NCI-H2196 treated with DMSO at 0.1 percent for 48 hours (cell line): ENCODE data around the gene FBXW5.
A peak's percentile ranks its signal among the peaks of the same experiment; 100 is the strongest.

Source experiments
- DNase-seq: peaks from one replicate; lab custom pipeline; 2025; ENCODE audit not compliant: unreplicated experiment; lab: John Stamatoyannopoulos, UW

Gene FBXW5

DNA sequence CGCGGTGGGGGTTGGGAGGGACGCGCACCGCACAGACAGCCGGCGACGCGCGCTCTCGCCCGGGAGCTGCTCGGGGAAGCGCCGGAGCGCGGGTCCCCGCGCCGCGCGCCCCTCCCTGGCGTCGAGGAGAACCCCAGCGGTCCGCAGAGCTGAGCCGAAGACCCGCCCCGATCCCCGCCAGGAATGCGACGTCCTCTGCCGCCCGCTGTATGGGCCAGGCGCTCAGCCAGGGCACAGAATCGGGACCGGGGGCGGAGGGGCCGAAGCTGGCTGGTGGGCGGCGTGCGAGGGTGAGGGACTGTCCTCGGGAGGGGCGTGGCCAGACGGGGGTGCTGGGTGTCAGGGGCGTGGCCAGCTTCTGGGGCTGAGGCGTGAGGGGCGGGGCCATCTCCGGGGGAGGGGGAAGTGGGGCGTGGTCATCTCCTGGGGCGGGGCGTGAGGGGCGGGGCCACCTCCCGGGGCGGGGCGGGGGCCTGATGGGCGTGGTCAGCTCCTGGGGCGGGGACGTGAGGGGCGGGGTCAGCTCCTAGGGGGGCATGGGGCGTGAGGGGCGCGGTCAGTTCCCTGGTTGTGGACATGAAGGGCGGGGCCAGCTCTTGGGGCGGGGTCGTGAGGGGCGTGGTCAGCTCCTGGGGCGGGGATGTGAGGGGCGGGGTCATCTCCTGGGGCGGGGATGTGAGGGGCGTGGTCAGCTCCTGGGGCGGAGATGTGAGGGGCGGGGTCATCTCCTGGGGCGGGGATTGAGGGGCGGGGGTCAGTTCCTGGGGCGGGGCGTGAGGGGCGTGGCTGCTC is 33.7 kb upstream of the FBXW5 start:
- peak; percentile 63 for DNase-seq

DNA sequence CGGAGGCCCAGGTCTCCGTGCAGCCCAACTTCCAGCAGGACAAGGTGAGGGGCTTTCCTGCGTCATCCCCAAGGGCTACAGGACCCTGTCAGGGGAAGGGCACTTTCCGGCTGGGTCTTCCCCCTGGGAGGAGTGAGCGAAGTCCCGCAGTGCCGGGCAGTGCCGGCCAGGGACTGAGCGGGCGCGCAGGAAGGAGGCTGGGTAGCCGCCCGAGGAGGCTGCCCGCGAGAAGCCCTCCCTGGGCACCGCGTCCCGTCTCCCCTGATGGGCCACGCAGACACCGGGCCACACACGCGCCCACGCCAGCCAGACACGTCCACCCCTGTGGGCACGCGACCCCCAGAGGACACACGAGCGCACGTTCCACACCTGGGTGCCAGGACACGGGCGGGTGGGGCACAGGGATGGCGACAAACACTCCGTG is 33.1 kb upstream of the FBXW5 start:
- DNase-seq: no peak

DNA sequence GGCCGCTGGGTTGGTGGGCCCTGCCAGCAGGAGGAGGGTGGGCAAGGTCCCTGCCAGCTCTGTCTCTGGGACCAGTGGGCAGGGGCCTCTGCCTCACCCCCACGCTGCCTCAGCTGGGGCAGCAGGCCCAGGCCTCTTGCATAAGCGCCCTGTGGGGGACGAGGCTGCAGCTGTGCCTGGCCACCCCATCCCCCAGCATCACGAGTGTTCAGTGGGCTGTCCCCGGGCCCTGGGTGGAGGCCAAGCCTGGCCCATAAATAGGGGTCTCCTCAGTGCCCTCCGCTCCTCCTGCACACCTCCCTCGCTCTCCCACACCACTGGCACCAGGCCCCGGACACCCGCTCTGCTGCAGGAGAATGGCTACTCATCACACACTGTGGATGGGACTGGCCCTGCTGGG is 32.7 kb upstream of the FBXW5 start, which contains the start of gene PTGDS:
Gene PTGDS (plus strand): TSS at position 282 of the 400 bp plus-strand sequence. CDS start 75 bp downstream, at position 357.
- no peak for DNase-seq

DNA sequence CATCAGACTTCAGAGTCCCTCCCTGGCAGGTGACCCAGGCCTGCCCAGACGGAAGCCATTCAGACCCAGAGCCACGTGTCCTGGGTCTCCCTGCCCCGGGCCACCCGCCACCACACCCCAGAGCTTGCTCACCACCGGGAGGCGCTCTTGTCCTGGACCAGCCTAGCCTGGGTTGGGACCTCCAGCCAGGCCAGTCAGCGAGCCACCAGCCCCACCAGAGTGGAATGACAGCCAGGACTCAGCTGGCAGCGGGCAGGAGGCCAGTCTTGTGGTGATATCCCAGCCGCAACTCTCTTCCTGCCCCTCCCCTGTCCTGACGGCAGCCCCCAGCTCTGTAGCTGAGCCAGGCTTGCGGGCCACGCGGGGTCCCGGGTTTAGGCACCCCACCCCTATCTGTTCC is 31.1 kb upstream of the FBXW5 start:
- DNase-seq: no peak

DNA sequence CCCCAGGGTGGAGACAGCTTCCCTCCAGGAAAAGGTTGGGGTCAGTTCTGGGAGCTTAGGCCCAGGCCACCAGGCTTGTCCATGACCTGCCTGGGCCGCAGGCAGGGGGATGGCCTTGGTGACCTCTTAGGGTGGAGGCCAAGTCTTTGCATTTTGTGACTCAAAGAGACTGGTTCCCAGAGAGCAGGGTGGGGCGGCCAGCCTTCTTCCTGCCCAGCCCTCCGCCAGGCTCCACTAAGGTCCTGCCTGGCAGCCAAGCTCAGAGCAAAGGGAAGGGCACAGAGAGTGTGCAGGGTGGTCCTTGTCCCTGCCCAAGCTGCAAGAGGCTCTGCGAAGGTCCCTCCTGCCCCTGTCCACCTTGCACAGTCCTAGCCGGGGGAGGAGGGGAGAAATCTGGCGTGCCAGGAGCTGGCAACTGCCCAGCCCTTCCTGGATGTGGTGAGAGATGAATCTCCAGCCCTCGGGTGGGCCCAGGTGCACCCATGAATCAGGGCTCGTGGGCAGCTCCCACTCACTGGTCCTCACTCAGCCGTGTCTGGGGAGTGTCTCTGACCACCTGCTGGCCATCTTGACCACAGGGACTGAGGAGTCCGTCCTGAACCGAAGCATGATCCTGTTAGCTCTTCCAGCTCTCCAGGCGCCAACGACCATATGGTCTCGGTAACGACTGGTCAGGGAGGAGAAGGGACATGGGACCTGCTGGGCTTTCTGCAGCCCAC is 30.4 kb upstream of the FBXW5 start:
- DNase-seq: no peak

DNA sequence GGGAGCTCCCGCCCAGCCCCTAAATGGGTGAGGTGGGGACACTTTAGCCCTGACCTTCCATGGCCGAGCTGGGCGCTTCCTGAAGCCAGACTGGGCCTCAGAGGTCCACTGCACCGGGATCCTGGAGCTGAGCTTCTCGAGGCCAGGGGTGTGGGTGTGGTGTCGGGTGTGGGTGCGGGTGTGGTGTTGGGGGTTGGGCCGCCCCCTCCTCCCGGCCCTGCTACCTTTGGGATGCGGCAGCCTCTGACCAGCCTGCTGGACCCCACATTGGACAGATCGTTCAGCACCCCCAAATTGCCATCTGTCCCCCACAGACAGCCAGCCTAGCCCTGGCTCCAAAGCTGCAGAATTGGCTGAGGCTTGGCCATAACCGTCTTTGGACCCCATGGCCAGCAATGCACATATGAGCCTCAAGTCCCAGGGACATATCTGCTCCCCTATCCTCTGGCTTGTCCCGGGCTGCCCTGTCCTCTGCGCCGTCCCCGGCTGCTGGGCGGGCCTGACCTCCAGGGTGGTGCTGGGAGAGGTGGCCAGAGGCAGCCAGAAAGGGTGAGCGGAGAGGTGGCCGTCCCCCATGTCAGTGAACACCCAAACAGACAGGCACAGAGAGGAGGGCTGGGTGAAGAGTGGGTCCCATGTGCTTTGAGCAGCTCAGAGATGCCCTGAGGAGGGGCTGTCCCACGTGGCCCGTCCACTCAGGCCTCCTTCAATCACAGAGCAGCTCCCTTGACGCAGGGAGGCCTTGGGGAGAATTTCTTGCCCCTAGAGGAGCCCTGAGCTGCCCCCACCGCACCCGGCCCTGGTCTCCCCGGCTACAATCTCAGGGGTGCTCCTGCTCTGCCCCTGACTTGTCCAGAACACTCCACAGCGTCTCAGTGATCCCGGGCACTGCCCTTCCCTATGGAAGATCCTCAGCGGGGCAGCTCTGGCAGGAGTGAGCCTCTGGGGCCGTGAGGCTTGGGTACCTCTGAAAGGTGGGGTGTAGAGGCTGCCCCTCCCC is 29.4 kb upstream of the FBXW5 start:
- no peak for DNase-seq

DNA sequence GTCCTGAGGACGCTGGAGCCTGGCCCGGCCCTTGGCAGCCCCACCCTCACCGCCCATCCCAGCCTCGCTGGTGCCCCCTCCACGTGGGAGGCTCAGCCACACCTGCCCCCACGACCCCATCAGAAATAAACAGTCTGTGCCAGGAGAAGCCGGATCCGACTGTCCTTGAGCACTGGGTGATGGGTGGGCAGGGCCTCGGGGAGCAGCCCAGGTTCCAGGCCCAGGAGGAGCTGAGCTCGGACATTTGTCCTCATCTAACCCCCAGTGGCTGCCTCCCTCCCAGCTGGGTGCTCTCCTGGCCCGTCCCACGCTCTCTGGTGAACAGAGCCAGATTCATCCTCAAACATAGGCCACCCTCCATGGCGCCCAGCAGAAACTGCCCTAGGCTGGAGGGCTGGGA is 28.2 kb upstream of the FBXW5 start:
- DNase-seq: no peak

DNA sequence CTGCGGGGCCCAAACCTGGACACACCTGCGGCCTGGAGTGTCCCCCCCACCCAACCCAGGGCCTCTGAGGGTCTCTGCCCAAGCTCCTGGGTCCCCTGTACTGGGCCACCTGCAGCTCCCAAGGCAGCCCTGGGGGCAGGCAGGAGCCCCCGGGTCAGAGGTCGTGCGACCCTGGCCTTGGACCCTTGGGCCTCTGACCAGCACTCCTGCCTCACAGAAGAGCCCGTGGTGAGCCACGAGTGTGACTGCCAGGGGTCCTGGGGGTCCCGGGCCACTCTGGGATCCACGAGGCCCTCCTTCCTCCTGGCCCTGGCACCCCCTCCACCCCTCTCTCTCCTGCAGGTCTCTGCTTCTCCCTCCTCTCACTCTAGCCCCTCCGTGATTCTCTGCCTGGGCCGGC is 27.8 kb upstream of the FBXW5 start:
- DNase-seq: no peak

DNA sequence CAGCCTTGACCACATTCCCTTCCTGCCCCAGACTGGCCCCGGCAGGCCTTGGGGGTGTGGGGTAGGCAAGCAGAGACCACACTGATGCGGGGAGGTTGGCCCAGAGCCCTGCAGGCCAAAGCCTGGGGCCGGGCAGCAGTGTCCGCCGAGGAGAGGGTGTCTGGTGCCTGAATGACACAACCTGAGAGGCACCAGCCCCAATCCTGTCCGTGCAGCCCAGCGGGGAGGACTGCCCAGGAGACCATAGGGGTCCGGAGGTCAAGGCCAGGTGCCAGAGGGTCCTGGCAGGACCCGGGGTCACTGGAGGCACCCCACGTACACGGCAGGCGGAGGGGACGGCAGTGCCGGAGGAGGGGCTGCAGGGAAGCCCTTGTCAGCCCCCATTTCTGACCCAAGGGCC is 27.2 kb upstream of the FBXW5 start:
- no peak for DNase-seq

DNA sequence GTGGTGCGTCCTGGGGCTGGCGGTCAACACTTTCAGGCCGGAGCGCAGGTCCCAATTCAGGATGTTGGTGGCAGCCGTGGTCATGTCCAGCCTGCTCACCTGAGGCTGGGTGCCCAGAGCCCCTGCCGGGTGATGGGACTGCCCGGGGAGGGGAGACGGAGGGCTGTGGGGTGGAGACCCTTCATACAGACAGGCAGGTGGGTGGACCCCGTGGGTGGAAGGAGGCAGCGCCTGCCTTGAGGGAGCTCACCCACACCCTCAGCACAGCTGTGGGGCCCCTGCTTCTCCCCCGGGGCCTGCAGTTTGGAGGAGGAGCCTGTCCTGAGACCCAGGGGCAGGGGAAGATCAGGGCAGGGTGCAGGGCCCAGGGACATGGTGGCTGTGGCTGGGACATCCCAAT is 25.8 kb upstream of the FBXW5 start:
- DNase-seq: no peak

DNA sequence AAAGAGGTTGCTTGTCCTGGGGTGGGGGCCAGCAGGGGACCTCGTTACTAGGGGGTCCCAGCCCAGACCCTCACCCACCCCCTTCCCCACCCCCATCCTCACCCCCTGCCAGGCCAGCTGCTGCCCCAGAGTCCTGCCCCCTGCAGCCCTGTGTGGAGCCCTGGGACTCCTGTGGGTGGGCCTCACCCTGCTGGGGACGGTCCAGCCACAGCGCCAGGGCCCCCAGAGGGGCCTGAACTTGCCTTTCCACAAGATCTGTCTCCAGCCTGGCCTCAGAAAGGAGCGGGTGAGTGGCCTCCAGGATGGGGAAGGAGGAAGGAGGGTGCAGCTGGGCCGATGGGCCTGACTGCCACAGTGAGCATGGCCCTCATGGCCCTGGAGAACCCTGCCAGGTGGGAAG is 25.2 kb upstream of the FBXW5 start:
- DNase-seq: no peak

DNA sequence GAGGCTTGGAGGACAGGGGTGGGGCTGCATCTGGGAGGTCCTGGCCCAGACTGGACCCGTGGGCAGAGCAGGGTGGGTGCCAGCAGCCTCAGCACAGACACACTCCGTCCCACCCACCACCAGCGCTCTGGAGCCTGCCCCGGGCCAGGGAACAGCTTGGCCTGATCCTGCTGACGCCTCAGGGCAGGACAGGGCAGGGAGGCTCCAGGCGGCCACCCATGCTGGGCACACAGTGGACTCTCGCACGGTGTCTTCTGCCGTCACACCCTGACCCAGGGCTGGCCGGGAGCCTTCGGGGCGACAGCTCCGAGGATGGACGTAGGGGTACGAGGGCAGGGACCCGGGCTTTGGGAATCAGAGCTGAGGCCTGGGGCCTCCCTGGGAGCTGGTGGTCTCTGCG is 24.6 kb upstream of the FBXW5 start:
- DNase-seq: no peak

DNA sequence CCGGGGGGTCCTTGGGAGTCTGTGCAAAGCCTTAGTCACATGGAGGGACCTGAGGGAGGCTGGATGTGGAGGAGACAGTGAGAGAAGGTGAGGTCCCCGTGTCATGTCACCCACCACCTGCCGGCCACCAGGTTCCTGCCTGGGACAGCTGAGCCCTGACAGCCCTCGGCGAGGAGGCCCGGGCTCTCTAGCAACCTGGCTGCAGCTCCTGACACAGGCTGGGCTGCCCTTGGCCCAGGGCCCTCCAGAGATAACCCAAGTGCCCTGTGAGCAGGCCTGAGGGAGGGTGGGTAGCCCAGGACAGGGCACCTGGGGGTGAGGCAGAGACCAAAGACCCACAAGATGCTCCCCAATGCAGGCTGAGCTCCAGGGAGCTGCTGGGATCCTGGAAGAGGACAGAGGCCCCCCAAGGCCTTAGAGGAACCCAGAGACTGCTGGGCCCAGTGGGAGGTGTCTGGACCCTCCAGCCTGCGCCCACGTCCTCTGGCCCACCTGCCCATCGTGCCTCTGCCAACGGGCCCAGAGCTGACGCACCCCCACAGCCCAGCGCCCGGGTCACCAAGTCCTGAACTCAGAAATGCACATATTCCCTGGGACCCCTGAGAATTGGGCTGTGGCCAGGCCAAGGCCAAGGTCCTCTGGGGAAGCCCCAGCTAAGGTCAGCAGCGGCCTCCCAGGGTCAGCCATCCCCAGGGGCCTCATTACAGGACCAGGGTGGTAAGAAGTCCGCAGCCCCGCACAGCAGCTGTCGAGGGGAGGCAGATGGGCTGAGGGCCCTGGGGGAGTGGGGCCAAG is 24.0 kb upstream of the FBXW5 start:
- no peak for DNase-seq

DNA sequence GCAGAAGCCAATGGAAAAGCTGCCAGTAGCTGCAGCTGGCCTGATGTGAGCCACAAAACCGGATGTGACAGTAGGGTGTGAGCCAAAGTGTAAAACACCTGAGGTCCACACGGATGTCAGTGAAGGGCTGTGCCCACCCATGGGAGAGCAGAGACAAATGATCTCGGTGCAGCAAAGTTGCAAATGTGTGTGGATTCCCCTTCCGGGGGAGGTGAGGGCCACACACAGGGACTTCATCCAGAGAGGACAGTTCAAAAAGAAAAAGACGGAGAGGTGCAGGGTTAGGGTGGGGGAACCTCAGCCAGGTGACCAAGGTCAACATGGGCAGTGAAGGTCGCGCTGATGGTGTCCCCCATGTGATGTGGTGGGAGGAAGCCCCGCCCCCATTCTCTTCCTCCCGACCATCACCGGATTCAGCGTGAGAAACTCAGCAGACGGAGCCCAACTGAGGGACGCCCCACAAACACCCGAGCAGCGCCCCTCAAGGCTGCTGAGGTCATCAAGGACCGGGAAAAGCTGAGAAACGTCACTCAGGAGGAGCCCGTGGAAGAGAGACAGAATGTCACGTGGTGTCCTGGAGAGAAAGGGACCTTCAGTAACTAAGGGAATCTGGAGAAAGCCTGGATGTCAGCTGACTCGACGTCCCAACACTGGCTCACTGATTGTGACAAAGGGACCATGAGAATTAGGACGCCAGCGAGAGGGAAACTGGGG is 21.4 kb upstream of the FBXW5 start:
- DNase-seq: no peak

DNA sequence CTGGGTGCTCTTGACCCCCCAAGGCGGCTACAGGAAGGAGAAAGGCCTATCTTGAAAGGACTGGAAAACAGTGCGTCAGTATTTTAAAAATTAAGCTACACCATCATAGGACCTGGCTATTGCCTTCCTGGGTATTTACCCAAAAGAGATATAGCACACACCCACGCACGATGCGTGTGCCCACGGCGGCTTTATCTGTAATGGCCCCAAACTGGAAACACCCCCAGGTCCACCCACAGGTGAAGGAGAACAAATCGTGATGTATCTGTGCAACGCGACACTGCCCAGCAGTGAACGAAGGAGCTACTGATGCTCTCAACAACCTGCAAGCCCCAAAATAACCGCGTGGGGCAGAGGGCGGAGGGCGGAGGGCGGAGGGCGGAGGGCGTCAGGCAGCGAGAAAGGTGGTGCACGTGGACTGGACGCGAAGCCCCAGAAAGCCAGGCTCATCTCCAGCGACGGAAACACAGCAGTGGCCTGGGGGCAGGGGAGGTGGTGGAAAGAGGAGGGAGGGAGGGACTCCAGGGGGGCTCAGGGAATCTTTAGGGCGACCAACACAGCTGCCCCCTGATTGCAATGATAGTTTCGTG is 20.4 kb upstream of the FBXW5 start:
- no peak for DNase-seq

DNA sequence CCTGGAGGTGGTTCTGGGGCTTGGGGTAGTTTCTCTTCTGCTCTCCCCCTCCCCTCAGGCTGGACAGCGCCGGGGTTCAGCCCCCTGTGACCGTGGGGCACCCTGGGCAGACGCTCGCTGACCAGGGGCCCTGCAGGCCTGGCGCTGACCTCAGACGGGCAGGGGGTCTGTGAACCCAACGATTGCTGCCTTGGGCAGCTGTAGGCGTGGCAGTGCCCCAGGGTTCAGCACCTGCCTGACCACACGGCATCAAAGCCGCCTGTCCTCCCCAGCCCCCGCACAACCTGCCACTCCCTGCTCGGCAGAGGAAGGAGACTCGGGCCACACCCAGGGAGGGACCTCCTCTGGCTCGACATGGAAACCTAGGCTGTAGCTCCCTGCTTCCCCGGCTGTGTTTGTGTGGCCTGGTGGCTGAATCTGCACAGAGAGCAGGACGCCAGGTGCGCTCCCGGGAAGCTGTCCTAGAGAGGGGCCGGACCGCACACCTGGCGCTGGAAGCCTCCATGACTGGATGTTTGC is 19.7 kb upstream of the FBXW5 start:
- DNase-seq: no peak

DNA sequence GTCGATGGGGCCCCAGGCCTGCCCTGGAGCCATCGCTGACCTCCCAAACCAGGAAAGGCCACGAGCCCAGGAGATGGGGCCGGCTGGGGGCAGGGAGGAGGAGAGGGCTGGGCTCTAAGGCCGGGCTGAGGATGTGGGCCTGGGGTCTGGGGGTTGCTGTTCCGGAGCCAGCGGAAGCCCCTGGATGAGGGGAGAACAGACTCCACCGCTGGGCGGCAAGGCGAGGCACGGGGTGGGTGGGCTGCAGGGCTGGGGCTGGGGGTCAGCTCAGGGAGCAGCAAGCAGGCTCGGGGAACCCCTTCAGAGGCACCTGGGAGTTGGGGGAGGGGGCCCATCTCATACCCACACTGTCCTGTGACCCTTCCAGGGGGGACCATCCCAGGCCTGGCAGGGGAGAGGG is 19.2 kb upstream of the FBXW5 start:
- DNase-seq: no peak

DNA sequence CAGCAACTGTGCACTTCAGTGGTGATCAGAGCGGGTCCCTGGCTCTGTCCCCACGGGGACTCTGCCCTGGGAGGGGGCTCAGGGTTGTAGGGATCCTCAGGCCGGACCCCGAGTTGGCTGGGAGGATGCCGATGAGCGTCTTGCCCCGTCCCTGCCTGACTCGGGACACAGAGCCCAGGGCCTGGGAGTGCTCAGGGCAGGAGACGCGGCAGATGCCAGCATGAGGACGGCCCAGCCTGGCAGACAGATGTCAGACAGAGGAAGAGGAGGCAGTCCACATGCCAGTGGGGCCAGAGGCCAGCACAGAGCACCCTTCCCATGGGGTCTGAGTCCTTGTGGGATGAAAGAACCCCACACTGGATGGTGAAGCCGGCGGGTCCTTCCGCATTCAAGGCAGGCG is 18.8 kb upstream of the FBXW5 start:
- no peak for DNase-seq

DNA sequence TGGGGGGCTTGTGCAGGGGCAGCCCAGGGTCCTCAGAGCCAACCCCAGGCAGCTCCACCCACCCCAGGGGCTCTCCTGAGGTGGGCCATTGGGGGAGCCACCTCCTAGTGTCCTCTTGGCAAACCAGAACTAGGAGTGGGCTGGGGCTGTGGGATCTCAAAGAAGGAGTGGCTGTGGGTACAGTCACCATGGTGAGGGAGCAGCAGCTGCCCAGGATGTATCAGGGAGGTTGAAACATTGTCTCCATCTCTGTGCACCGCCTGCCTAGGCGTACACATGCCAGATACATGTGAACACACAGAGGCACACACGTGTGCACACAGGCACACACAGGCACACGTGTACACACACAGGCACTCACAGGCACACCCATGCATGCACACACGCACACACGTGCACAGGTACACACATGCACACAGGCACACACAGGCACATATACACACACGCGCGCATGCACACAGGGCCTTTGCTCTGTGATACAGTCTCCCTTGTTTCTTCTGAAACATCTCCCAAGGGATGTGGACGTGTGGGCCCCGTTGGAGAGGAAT is 18.2 kb upstream of the FBXW5 start:
- no peak for DNase-seq
